Neural cell (in vitro differentiated cells): ENCODE results near the gene UMPS. TPM values are rescaled to one million over a fixed set of nuclear protein-coding genes. Genes with fewer than 3 reads are reported as not detected.

Experiments
- H2AFZ ChIP-seq: fragments of 200-600, 300-800 bp; sonication (generic), shearing (Covaris generic); 2 replicates; pipeline ENCODE4 v1.6.0; 2014; ENCODE audit warnings: low read depth, mild to moderate bottlenecking, antibody characterized with exemption, low read length, moderate library complexity
- H3F3A ChIP-seq: fragments of 200-600 bp; shearing (Covaris generic); 2 replicates; pipeline ENCODE4 v1.6.1; 2016; ENCODE audit warnings: mild to moderate bottlenecking, moderate library complexity, mixed read lengths, antibody characterized with exemption, low read length; ENCODE audit not compliant: insufficient read depth, poor library complexity, severe bottlenecking
- H3K27ac ChIP-seq: fragments of 200-600, 300-800 bp; sonication (generic), shearing (Covaris generic); 2 replicates; pipeline ENCODE4 v1.5.1; 2014; ENCODE audit warnings: mild to moderate bottlenecking, low read length, moderate library complexity
- H3K27me3 ChIP-seq: fragments of 300-800, 200-600 bp; sonication (generic), shearing (Covaris generic); 2 replicates; pipeline ENCODE4 v1.6.0; 2014; ENCODE audit warnings: mild to moderate bottlenecking, low read depth, low read length, moderate library complexity; ENCODE audit not compliant: insufficient read depth
- H3K36me3 ChIP-seq: fragments of 300-800, 200-600 bp; sonication (generic), shearing (Covaris generic); 2 replicates; pipeline ENCODE4 v1.5.1; 2014; ENCODE audit warnings: mild to moderate bottlenecking, antibody characterized with exemption, low read length, moderate library complexity; ENCODE audit not compliant: insufficient read depth
- H3K4me2 ChIP-seq: fragments of 300-800, 200-600 bp; sonication (generic), shearing (Covaris generic); 2 replicates; pipeline ENCODE4 v1.6.0; 2014; ENCODE audit warnings: mild to moderate bottlenecking, low read length
- H3K4me3 ChIP-seq: fragments of 300-800, 200-600 bp; sonication (generic), shearing (Covaris generic); 2 replicates; pipeline ENCODE4 v1.5.1; 2014; ENCODE audit warnings: mild to moderate bottlenecking, low read length, moderate library complexity
- H3K79me2 ChIP-seq: fragments of 200-600 bp; shearing (Covaris generic); replicated peaks from 2 replicates; pipeline ENCODE4 v1.6.0; 2014; ENCODE audit warnings: mild to moderate bottlenecking, low read length, moderate library complexity; ENCODE audit not compliant: insufficient read depth
- H3K9ac ChIP-seq: fragments of 300-800, 200-600 bp; sonication (generic), shearing (Covaris generic); 2 replicates; pipeline ENCODE4 v1.6.1; 2016; ENCODE audit warnings: mild to moderate bottlenecking, low read length, mixed read lengths
- H3K9me2 ChIP-seq: fragments of 200-600 bp; shearing (Covaris generic); 2 replicates; pipeline ENCODE4 v1.6.1; 2016; ENCODE audit warnings: mild to moderate bottlenecking, low read length, mixed read lengths; ENCODE audit not compliant: insufficient read depth
- H3K9me3 ChIP-seq: fragments of 200-600, 300-800 bp; sonication (generic), shearing (Covaris generic); 2 replicates; pipeline ENCODE4 v1.6.1; 2016; ENCODE audit warnings: mild to moderate bottlenecking, mixed run types, low read length, moderate library complexity, mixed read lengths
- H4K20me1 ChIP-seq: fragments of 200-600 bp; shearing (Covaris generic); 2 replicates; pipeline ENCODE4 v1.6.1; 2016; ENCODE audit warnings: mild to moderate bottlenecking, mixed run types; ENCODE audit not compliant: insufficient read depth
- EP300 ChIP-seq: fragments of 450-650 bp; conservative IDR thresholded peaks from 2 replicates; pipeline ENCODE4 v1.6.1; 2014; ENCODE audit warnings: antibody characterized with exemption, mild to moderate bottlenecking, moderate library complexity; ENCODE audit not compliant: poor library complexity, severe bottlenecking
- EZH2 ChIP-seq: fragments of 200-600, 300-800 bp; shearing (Covaris generic), sonication (generic); IDR thresholded peaks from 2 replicates; pipeline ENCODE4 v1.6.1; 2014; ENCODE audit warnings: antibody characterized with exemption, low read length, borderline replicate concordance, mild to moderate bottlenecking; ENCODE audit not compliant: insufficient read depth, poor library complexity, severe bottlenecking
- MXI1 ChIP-seq: fragments of 450-650 bp; conservative IDR thresholded peaks from 2 replicates; pipeline ENCODE4 v1.6.1; 2014; ENCODE audit warnings: antibody characterized with exemption, mild to moderate bottlenecking; ENCODE audit not compliant: poor library complexity, severe bottlenecking
- POLR2AphosphoS5 ChIP-seq: IDR thresholded peaks from 2 replicates; pipeline ENCODE4 v1.6.1; 2012
- RAD21 ChIP-seq: fragments of 450-650 bp; conservative IDR thresholded peaks from 2 replicates; pipeline ENCODE4 v1.6.1; 2014; ENCODE audit warnings: antibody characterized with exemption, mild to moderate bottlenecking, moderate library complexity
- SMC3 ChIP-seq: fragments of 450-650 bp; conservative IDR thresholded peaks from 2 replicates; pipeline ENCODE4 v1.6.1; 2014; ENCODE audit warnings: antibody characterized with exemption, mild to moderate bottlenecking, moderate library complexity; ENCODE audit not compliant: poor library complexity
- TAF1 ChIP-seq: IDR thresholded peaks from 2 replicates; pipeline ENCODE4 v1.6.1; 2012; ENCODE audit warnings: low read depth
- polyA plus RNA-seq: library from polyadenylated mRNA; depleted of rRNA; stranded (reverse); fragments of >200 nt; gene quantifications from 2 replicates; pipeline ENCODE4 v1.2.3, GENCODE V29; 2014
- TF ChIP-seq, protein P1 (sequence below): fragments of 450-650 bp; IDR thresholded peaks from 2 replicates; pipeline ENCODE4 v1.5.1; 2014; ENCODE audit warnings: antibody characterized with exemption, mild to moderate bottlenecking, moderate library complexity; ENCODE audit not compliant: poor library complexity, severe bottlenecking
- TF ChIP-seq, protein P2 (sequence below): IDR thresholded peaks from 2 replicates; pipeline ENCODE4 v1.6.1; 2012; ENCODE audit warnings: borderline replicate concordance

The UMPS gene
- polyA plus RNA-seq, 1 donor from 2014 or later, result 22.5 TPM

DNA sequence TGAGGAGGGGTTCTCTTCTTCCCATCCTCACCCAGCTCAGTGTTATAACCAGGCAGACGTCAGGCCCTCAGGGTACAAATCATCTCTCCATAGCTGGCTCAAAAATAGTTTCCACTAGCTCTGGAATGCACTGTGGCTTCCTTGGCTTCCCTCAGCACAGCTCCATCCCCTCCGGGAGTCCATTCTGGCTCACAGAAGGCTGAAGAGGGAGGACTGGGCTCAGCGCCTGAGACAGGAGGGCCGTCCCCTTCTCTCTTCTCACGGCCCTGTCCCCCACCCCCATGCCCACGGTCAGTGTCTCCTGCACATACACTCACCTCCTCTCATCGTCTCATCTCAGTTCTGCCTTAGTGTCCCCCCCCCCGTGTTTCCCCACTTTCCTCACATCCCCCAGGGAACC is 50.1 kb downstream of the UMPS start:
- no peaks in the 10 kb centered on the region for H3K36me3 ChIP-seq
- no peaks in the 10 kb centered on the region for H3K9me3 ChIP-seq
- H3K9ac ChIP-seq, result no peak overlapping the region
- no peaks in the 10 kb centered on the region for H3K27me3 ChIP-seq
- no peaks in the 10 kb centered on the region for H4K20me1 ChIP-seq
- H3K4me2 ChIP-seq, result no peak overlapping the region
- TF ChIP-seq RAD21 (no peak), POLR2AphosphoS5 (no peak), EP300 (no peak), EZH2 (no peak), SMC3 (no peak), TAF1 (no peak), MXI1 (no peak)
- TF ChIP-seq, protein P1, sequence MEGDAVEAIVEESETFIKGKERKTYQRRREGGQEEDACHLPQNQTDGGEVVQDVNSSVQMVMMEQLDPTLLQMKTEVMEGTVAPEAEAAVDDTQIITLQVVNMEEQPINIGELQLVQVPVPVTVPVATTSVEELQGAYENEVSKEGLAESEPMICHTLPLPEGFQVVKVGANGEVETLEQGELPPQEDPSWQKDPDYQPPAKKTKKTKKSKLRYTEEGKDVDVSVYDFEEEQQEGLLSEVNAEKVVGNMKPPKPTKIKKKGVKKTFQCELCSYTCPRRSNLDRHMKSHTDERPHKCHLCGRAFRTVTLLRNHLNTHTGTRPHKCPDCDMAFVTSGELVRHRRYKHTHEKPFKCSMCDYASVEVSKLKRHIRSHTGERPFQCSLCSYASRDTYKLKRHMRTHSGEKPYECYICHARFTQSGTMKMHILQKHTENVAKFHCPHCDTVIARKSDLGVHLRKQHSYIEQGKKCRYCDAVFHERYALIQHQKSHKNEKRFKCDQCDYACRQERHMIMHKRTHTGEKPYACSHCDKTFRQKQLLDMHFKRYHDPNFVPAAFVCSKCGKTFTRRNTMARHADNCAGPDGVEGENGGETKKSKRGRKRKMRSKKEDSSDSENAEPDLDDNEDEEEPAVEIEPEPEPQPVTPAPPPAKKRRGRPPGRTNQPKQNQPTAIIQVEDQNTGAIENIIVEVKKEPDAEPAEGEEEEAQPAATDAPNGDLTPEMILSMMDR, result no peak
- TF ChIP-seq, protein P2, sequence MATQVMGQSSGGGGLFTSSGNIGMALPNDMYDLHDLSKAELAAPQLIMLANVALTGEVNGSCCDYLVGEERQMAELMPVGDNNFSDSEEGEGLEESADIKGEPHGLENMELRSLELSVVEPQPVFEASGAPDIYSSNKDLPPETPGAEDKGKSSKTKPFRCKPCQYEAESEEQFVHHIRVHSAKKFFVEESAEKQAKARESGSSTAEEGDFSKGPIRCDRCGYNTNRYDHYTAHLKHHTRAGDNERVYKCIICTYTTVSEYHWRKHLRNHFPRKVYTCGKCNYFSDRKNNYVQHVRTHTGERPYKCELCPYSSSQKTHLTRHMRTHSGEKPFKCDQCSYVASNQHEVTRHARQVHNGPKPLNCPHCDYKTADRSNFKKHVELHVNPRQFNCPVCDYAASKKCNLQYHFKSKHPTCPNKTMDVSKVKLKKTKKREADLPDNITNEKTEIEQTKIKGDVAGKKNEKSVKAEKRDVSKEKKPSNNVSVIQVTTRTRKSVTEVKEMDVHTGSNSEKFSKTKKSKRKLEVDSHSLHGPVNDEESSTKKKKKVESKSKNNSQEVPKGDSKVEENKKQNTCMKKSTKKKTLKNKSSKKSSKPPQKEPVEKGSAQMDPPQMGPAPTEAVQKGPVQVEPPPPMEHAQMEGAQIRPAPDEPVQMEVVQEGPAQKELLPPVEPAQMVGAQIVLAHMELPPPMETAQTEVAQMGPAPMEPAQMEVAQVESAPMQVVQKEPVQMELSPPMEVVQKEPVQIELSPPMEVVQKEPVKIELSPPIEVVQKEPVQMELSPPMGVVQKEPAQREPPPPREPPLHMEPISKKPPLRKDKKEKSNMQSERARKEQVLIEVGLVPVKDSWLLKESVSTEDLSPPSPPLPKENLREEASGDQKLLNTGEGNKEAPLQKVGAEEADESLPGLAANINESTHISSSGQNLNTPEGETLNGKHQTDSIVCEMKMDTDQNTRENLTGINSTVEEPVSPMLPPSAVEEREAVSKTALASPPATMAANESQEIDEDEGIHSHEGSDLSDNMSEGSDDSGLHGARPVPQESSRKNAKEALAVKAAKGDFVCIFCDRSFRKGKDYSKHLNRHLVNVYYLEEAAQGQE, result no peak
- no peak overlapping the region for H3K27ac ChIP-seq
- H3K79me2 ChIP-seq, result no peaks in the 10 kb centered on the region
- H3F3A ChIP-seq, result no peaks in the 10 kb centered on the region
- no peak overlapping the region for H3K4me3 ChIP-seq
- H2AFZ ChIP-seq, result no peak overlapping the region
- no peaks in the 10 kb centered on the region for H3K9me2 ChIP-seq

DNA sequence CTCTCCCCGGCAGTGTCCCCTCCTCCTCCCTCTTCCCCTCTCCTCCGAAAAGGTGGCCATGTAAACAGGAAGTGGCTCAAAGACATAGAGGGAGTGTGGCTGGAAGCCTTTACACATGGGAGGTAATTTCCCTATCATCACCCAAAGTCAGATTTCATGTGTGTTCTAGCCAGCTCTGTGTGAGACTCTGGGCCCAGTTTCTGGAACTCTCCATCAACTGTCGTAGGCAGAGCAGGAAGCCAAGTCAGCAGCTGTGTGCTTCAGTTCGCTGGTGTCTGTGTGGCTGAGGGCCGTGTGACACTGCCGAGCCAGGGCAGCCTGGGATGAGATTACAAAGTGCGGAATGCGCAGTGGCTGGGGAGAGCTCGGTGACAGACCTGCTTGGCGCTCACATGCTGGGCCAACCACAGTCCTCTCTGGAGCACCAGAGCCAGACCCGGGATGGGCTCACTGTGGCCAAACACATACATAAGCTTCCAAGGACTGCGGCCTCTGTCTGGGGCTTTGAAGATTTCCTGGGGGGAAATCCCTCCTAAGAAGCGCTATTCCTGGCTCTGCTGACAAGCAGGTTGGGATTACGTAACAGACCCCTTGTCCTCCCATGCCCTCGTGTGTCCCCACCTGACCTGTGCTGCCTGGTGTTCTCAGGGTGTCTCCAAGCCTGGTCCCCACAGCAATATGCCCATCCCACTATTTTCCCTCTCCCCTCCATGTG is 50.7 kb downstream of the UMPS start:
- H3K27me3 ChIP-seq, result no peaks in the 10 kb centered on the region
- H3K9ac ChIP-seq, result no peak overlapping the region
- no peak overlapping the region for H3K4me3 ChIP-seq
- H3K4me2 ChIP-seq, result no peak overlapping the region
- no peaks in the 10 kb centered on the region for H3F3A ChIP-seq
- no peaks in the 10 kb centered on the region for H3K9me2 ChIP-seq
- TF ChIP-seq EZH2 (no peak), TAF1 (no peak), POLR2AphosphoS5 (no peak), SMC3 (no peak), RAD21 (no peak), MXI1 (no peak), EP300 (no peak)
- TF ChIP-seq, protein P2, result no peak
- TF ChIP-seq, protein P1, result no peak
- no peaks in the 10 kb centered on the region for H3K36me3 ChIP-seq
- no peaks in the 10 kb centered on the region for H3K9me3 ChIP-seq
- no peak overlapping the region for H2AFZ ChIP-seq
- no peaks in the 10 kb centered on the region for H4K20me1 ChIP-seq
- H3K27ac ChIP-seq, result no peak overlapping the region
- no peaks in the 10 kb centered on the region for H3K79me2 ChIP-seq
